ENCODE data around the gene CHST5. TPM values are rescaled to one million over a fixed set of nuclear protein-coding genes. Genes with fewer than 3 reads are reported as not detected.

Gene CHST5
- polyA plus RNA-seq, 1 donor from 2014 or later: 2.7 TPM

- H3K9me3 ChIP-seq (ENCODE audit: low read length): no peaks in the 10 kb centered on the region
- H3K27ac ChIP-seq (ENCODE audit: low read length): peak overlapping the region; percentile 78
- H3K4me2 ChIP-seq (ENCODE audit: low read length): peak overlapping the region; percentile 87
- no peaks in the 10 kb centered on the region for H3K27me3 ChIP-seq (ENCODE audit: insufficient read depth, low read depth, low read length)
- H3K9ac ChIP-seq (ENCODE audit: low read length): peak overlapping the region; percentile 72
- no peaks in the 10 kb centered on the region for H3K36me3 ChIP-seq (ENCODE audit: insufficient read depth, low read length)
- H3K79me2 ChIP-seq (replicated peaks; ENCODE audit: insufficient read depth, low read length): peaks cover 5% of the 10 kb centered on the region
- H3K4me3 ChIP-seq (ENCODE audit: low read length): peak overlapping the region; percentile 84
- no peaks in the 10 kb centered on the region for H3K9me2 ChIP-seq (ENCODE audit: insufficient read depth, low read length)
- no peaks in the 10 kb centered on the region for H3F3A ChIP-seq (ENCODE audit: insufficient read depth, low read length, poor library complexity, severe bottlenecking)
- peak overlapping the region; percentile 87 for H2AFZ ChIP-seq (ENCODE audit: low read depth, low read length)
- H4K20me1 ChIP-seq (ENCODE audit: insufficient read depth): no peaks in the 10 kb centered on the region
- TF ChIP-seq MXI1 (conservative IDR thresholded peaks at IDR 0.05; ENCODE audit: poor library complexity, severe bottlenecking): no peak
- peak; percentile 40 for TF ChIP-seq POLR2AphosphoS5 (IDR thresholded peaks at IDR 0.05)
- no peak for TF ChIP-seq EZH2 (IDR thresholded peaks at IDR 0.05; ENCODE audit: borderline replicate concordance, insufficient read depth, low read length, poor library complexity, severe bottlenecking)
- no peak for TF ChIP-seq SMC3 (conservative IDR thresholded peaks at IDR 0.05; ENCODE audit: poor library complexity)
- peak; percentile 26 for TF ChIP-seq TAF1 (IDR thresholded peaks at IDR 0.05; ENCODE audit: low read depth)
- TF ChIP-seq CTCF (IDR thresholded peaks at IDR 0.05; ENCODE audit: poor library complexity, severe bottlenecking): no peak
- TF ChIP-seq RAD21 (conservative IDR thresholded peaks at IDR 0.05): no peak
- TF ChIP-seq REST (IDR thresholded peaks at IDR 0.05; ENCODE audit: borderline replicate concordance): no peak
Observed at GRCh38 chr16:75555213-75555706, 19.4 kb upstream of the CHST5 start.

GRCh38 chr16:75552951-75553350 is 17.0 kb upstream of the CHST5 start:
- no peaks in the 10 kb centered on the region for H3F3A ChIP-seq (ENCODE audit: insufficient read depth, low read length, poor library complexity, severe bottlenecking)
- H3K9ac ChIP-seq (ENCODE audit: low read length): no peak overlapping the region
- no peak overlapping the region for H3K27ac ChIP-seq (ENCODE audit: low read length)
- no peaks in the 10 kb centered on the region for H3K9me3 ChIP-seq (ENCODE audit: low read length)
- no peaks in the 10 kb centered on the region for H3K27me3 ChIP-seq (ENCODE audit: insufficient read depth, low read depth, low read length)
- H3K9me2 ChIP-seq (ENCODE audit: insufficient read depth, low read length): no peaks in the 10 kb centered on the region
- no peaks in the 10 kb centered on the region for H4K20me1 ChIP-seq (ENCODE audit: insufficient read depth)
- no peak overlapping the region for H3K4me3 ChIP-seq (ENCODE audit: low read length)
- TF ChIP-seq TAF1 (IDR thresholded peaks at IDR 0.05; ENCODE audit: low read depth) (no peak), MXI1 (conservative IDR thresholded peaks at IDR 0.05; ENCODE audit: poor library complexity, severe bottlenecking) (no peak), RAD21 (conservative IDR thresholded peaks at IDR 0.05) (no peak), CTCF (IDR thresholded peaks at IDR 0.05; ENCODE audit: poor library complexity, severe bottlenecking) (no peak), SMC3 (conservative IDR thresholded peaks at IDR 0.05; ENCODE audit: poor library complexity) (no peak), EZH2 (IDR thresholded peaks at IDR 0.05; ENCODE audit: borderline replicate concordance, insufficient read depth, low read length, poor library complexity, severe bottlenecking) (no peak), EP300 (conservative IDR thresholded peaks at IDR 0.05; ENCODE audit: poor library complexity, severe bottlenecking) (no peak), REST (IDR thresholded peaks at IDR 0.05; ENCODE audit: borderline replicate concordance) (no peak), POLR2AphosphoS5 (IDR thresholded peaks at IDR 0.05) (no peak)
- no peak overlapping the region for H2AFZ ChIP-seq (ENCODE audit: low read depth, low read length)
- H3K36me3 ChIP-seq (ENCODE audit: insufficient read depth, low read length): no peaks in the 10 kb centered on the region
- H3K4me2 ChIP-seq (ENCODE audit: low read length): no peak overlapping the region
- peaks cover 5% of the 10 kb centered on the region for H3K79me2 ChIP-seq (replicated peaks; ENCODE audit: insufficient read depth, low read length)

All from neural cell (in vitro differentiated cells).